GM19351 (cell line): ENCODE results near the gene SLC35E2B.
A peak's percentile ranks its signal among the peaks of the same experiment; 100 is the strongest.

Experiments
- ATAC-seq: cut with Tn5 transposase; IDR thresholded peaks from one replicate; pipeline ENCODE4 v1.9.1; 2021; ENCODE audit warnings: mild to moderate bottlenecking, moderate library complexity; ENCODE audit not compliant: unreplicated experiment

Gene SLC35E2B

GRCh38 chr1:1615256-1616044 lies 77.1 kb downstream of the SLC35E2B start, which contains the start of gene MIB2:
Gene MIB2, plus strand, starts transcription at chr1:1615500. Its CDS starts 7,953 bp downstream, at chr1:1623453.
- ATAC-seq: peak; percentile 82

GRCh38 chr1:1614954-1615255 lies 77.7 kb downstream of the SLC35E2B start:
- no peak for ATAC-seq

- no peak for ATAC-seq
Observed at GRCh38 chr1:1614204-1614953, 78.2 kb downstream of the SLC35E2B start.

GRCh38 chr1:1613509-1614082 lies 79.0 kb downstream of the SLC35E2B start:
- ATAC-seq: no peak

GRCh38 chr1:1612104-1612400 lies 80.5 kb downstream of the SLC35E2B start:
- no peak for ATAC-seq

- no peak for ATAC-seq
Observed at GRCh38 chr1:1610796-1611195, 81.8 kb downstream of the SLC35E2B start.

GRCh38 chr1:1609822-1610485 lies 82.6 kb downstream of the SLC35E2B start:
- no peak for ATAC-seq
